ENCODE results near the gene CAMKMT.

The CAMKMT gene

DNA sequence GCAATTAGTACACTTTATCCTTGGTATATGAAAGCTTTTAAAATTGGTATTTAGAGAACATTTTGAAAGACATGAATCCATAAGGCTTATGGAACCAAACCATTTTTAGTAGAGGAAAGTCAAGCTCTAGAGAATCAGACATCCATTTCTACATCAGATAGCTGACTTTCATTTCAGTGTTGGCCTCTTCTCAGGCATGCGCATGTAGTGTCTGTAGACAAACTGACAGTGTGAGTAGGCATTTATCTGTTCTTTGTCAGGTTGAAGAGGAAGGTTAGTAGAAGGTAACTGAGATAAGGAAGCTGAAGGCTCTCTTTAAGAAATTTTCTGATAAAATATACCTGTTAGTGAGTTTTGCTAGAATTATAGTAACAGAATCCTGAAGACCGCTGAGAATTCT is 357.8 kb downstream of the CAMKMT start:
- no peaks in the 10 kb centered on the region for H3K36me3 Mint-ChIP-seq (ENCODE audit: insufficient read depth)
- no peak overlapping the region for H3K27ac Mint-ChIP-seq (ENCODE audit: low read depth)
- no peaks in the 10 kb centered on the region for H3K27me3 Mint-ChIP-seq
- no peak overlapping the region for H3K4me3 Mint-ChIP-seq
- no peaks in the 10 kb centered on the region for H3K9me3 Mint-ChIP-seq
- no peaks in the 10 kb centered on the region for H3K4me1 Mint-ChIP-seq
- ATAC-seq (replicated peaks; ENCODE audit: extremely low read depth, poor library complexity, severe bottlenecking) (no peak), DNase-seq (ENCODE audit: low spot score in 2 of 2) (no peak)

DNA sequence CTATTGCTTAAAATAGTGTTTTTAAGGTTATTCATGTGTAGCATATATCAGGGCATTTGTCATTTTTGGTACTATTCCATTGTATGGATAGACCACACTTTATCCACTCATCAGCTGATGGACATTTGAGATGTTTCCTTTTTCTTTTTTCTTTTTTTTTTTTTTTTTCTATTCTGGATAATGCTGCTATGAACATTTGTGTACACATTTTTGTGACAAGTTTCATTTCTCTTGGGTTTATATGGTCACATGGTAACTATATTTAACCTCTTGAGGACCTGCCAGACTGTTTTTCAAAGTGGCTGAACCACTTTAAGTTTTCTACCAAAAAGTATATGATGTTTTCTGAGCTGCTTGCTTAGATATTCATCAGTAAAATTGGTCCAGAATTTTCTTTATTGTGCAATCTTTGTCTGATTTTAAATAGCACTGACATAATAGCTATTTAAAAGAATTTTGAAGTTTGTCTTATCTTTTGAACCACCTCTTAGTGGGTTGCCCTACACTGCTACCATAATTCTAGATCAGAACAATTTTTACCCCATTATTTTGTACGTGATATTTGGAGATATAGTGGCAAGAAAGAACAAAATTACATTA is 360.4 kb downstream of the CAMKMT start:
- Mint-ChIP-seq H3K4me3 (no peak overlapping the region), H3K4me1 (no peaks in the 10 kb centered on the region), H3K9me3 (no peaks in the 10 kb centered on the region), H3K27me3 (no peaks in the 10 kb centered on the region), H3K36me3 (ENCODE audit: insufficient read depth) (no peaks in the 10 kb centered on the region), H3K27ac (ENCODE audit: low read depth) (no peak overlapping the region)
- DNase-seq (ENCODE audit: low spot score in 2 of 2) (no peak), ATAC-seq (replicated peaks; ENCODE audit: extremely low read depth, poor library complexity, severe bottlenecking) (no peak)

- no peak for ATAC-seq (replicated peaks; ENCODE audit: extremely low read depth, poor library complexity, severe bottlenecking)
- Mint-ChIP-seq H3K9me3 (no peaks in the 10 kb centered on the region), H3K4me1 (no peaks in the 10 kb centered on the region), H3K27me3 (no peaks in the 10 kb centered on the region), H3K27ac (ENCODE audit: low read depth) (peak overlapping the region; percentile 30), H3K4me3 (no peak overlapping the region), H3K36me3 (ENCODE audit: insufficient read depth) (no peaks in the 10 kb centered on the region)
- no peak for DNase-seq (ENCODE audit: low spot score in 2 of 2)
Measured at GRCh38 chr2:44723921-44724320, 362.2 kb downstream of the CAMKMT start.

DNA sequence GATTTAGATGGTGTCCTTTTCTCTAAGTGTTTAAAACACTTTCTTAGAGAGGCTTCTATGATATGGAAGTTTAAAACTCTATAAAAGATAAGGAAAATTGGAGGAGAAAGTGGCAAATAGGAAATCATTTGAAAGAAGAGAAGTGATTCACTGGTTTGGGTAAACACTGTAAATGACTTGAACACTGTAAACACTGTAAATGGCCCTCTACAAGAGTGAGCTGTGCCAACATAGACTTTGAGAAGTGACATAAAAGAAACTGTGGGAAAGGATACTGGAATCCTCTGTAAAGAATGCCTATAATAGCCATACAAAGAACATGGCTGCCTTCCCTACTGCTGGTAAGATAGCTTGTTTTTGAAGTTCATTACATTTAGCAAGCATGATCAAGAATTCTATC is 368.8 kb downstream of the CAMKMT start:
- no peaks in the 10 kb centered on the region for H3K9me3 Mint-ChIP-seq
- DNase-seq (ENCODE audit: low spot score in 2 of 2) (no peak), ATAC-seq (replicated peaks; ENCODE audit: extremely low read depth, poor library complexity, severe bottlenecking) (no peak)
- H3K4me1 Mint-ChIP-seq = no peaks in the 10 kb centered on the region
- H3K36me3 Mint-ChIP-seq (ENCODE audit: insufficient read depth) = peaks cover 4% of the 10 kb centered on the region
- no peak overlapping the region for H3K27ac Mint-ChIP-seq (ENCODE audit: low read depth)
- no peaks in the 10 kb centered on the region for H3K27me3 Mint-ChIP-seq
- H3K4me3 Mint-ChIP-seq = no peak overlapping the region

GRCh38 chr2:44731505-44731904 is 369.8 kb downstream of the CAMKMT start:
- no peak for ATAC-seq (replicated peaks; ENCODE audit: extremely low read depth, poor library complexity, severe bottlenecking)
- Mint-ChIP-seq H3K36me3 (ENCODE audit: insufficient read depth) (peaks cover 4% of the 10 kb centered on the region), H3K9me3 (peaks cover 3% of the 10 kb centered on the region), H3K27me3 (no peaks in the 10 kb centered on the region), H3K27ac (ENCODE audit: low read depth) (no peak overlapping the region), H3K4me1 (no peaks in the 10 kb centered on the region), H3K4me3 (no peak overlapping the region)
- no peak for DNase-seq (ENCODE audit: low spot score in 2 of 2)

- no peaks in the 10 kb centered on the region for H3K27me3 Mint-ChIP-seq
- DNase-seq (ENCODE audit: low spot score in 2 of 2) = no peak
- peaks cover 6% of the 10 kb centered on the region for H3K9me3 Mint-ChIP-seq
- no peak for ATAC-seq (replicated peaks; ENCODE audit: extremely low read depth, poor library complexity, severe bottlenecking)
- peaks cover 1% of the 10 kb centered on the region for H3K36me3 Mint-ChIP-seq (ENCODE audit: insufficient read depth)
- no peaks in the 10 kb centered on the region for H3K4me1 Mint-ChIP-seq
- H3K4me3 Mint-ChIP-seq = no peak overlapping the region
- H3K27ac Mint-ChIP-seq (ENCODE audit: low read depth) = no peak overlapping the region
Measured at GRCh38 chr2:44736270-44736942, 374.7 kb downstream of the CAMKMT start.

DNA sequence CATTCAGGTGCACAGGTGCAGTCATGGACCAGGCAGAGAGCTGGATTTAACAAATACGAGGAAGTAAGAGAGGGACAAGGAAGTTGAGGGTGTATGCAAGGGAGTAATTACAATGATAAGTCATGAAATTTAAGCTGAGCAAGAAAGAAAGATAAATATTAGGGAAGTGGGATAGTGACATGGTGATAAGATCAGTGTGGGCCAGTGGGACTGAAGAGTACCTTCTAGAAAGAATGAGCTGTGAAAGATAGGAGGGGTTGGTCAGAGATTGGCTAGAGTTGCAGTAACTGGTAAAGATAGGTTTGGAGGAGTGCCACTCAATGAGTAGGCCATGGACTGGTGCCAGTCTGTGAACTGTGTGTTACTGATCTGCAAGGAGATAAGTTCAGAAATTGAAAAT is 378.9 kb downstream of the CAMKMT start:
- Mint-ChIP-seq H3K4me1 (no peaks in the 10 kb centered on the region), H3K4me3 (no peak overlapping the region), H3K36me3 (ENCODE audit: insufficient read depth) (peaks cover 3% of the 10 kb centered on the region), H3K27me3 (no peaks in the 10 kb centered on the region), H3K27ac (ENCODE audit: low read depth) (no peak overlapping the region), H3K9me3 (peaks cover 6% of the 10 kb centered on the region)
- no peak for DNase-seq (ENCODE audit: low spot score in 2 of 2)
- no peak for ATAC-seq (replicated peaks; ENCODE audit: extremely low read depth, poor library complexity, severe bottlenecking)

DNA sequence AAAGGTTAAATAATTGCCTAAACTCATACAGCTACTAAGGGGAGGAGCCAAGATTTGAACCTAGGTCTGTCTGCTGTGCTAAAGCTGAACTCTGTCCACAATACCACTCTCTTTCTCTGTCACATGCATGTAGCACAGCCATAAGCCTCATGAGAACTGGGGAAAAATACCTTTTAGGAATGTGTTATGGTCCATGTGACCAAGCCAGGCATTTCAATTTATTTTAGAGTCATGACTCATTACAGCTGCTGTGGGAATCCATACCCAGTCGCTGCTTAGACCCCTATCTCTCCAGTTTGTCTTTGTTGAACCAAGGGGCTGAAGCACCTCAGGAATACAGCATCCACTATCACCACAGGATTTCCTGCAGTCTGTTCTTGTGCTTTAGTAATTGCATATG is 379.8 kb downstream of the CAMKMT start:
- no peak overlapping the region for H3K4me3 Mint-ChIP-seq

DNA sequence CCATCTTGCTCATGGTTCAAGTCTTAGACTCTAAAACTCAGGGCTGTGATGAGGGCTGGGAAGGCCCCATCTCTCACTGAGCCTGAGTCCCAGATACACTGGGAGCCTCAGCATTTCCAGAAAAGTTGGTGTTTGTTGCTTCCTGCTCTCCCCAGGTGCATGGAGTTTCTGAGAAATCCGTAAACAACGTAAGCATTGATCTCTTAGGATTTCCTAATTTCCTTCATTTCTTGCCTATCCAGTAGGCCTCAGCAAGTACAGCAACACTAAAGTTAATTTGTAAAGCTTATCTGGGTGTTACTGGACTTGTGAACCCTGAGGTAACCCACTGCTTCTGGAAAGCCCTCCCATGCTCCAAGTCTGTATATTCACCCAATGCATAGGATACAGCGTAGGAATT is 380.3 kb downstream of the CAMKMT start:
- Mint-ChIP-seq H3K9me3 (no peaks in the 10 kb centered on the region), H3K27ac (ENCODE audit: low read depth) (no peak overlapping the region), H3K27me3 (no peaks in the 10 kb centered on the region), H3K4me1 (no peaks in the 10 kb centered on the region), H3K4me3 (no peak overlapping the region), H3K36me3 (ENCODE audit: insufficient read depth) (peaks cover 3% of the 10 kb centered on the region)
- no peak for ATAC-seq (replicated peaks; ENCODE audit: extremely low read depth, poor library complexity, severe bottlenecking)
- DNase-seq (ENCODE audit: low spot score in 2 of 2) = no peak

More for the DNA sequence above, 379.8 kb downstream of the CAMKMT start:
- ATAC-seq (replicated peaks; ENCODE audit: extremely low read depth, poor library complexity, severe bottlenecking) (no peak), DNase-seq (ENCODE audit: low spot score in 2 of 2) (no peak)
- Mint-ChIP-seq H3K27me3 (no peaks in the 10 kb centered on the region), H3K27ac (ENCODE audit: low read depth) (no peak overlapping the region), H3K4me1 (no peaks in the 10 kb centered on the region), H3K36me3 (ENCODE audit: insufficient read depth) (peaks cover 3% of the 10 kb centered on the region), H3K9me3 (peaks cover 3% of the 10 kb centered on the region)

DNA sequence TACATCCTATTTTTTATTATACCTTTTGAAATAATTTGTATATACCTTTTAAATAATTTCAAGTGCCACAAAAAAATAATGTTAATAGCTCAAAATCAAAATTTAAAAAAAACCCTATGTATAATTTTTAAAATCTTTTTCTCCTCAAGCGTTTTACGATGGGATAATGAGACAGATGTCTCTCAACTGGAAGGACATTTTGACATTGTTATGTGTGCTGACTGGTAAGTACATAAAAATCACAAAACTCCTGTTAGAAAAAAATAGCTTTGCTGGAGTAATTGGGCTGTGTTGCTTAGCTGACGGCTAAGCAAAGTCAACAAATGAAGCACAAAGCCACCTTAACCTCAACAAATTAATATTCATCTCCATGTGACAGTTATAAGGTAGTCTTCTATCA is 381.7 kb downstream of the CAMKMT start:
- no peak for ATAC-seq (replicated peaks; ENCODE audit: extremely low read depth, poor library complexity, severe bottlenecking)
- Mint-ChIP-seq H3K36me3 (ENCODE audit: insufficient read depth) (peaks cover 3% of the 10 kb centered on the region), H3K4me1 (no peaks in the 10 kb centered on the region), H3K27ac (ENCODE audit: low read depth) (no peak overlapping the region), H3K4me3 (no peak overlapping the region), H3K9me3 (no peaks in the 10 kb centered on the region), H3K27me3 (no peaks in the 10 kb centered on the region)
- no peak for DNase-seq (ENCODE audit: low spot score in 2 of 2)

DNA sequence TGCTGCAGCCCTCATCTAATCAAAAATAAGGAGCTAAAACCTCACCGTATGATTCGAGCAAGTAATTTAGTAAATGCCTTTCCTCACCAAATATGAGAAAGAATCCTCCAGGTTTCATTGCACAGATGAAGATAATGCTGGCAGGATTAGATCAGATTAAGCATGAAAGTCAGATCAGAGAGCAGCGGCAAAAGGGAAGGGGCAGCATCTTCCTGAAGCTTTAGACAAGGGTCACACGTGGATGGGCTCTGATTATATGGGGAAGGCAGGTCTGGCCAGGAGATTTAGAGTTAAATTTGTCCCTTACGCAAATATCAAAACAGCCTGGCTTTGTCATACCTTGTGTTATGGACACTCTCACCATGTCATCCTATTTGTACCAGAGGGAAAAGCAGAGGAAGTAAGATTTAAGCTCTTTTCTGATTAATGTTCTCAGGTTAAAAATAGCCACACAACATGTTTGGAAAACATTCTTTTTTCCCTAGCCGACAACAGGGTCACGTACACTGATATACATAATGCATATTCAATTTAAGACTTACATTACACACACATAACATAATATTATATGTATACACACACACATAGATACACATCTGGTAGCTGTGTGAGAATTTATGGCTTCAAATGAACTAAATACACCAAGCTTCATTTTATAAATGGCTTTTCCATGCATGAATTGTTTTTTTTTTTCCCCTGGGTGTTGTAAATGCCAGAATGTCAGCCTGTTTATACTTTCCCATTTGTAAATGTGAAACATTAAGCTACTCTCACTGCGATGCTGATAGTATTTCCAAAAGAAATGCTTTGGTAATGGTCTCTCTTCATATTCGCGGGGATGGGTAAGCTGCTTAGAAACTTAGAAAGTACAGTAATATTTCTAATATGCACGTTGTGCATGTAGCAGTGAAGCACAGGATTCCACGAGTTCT is 383.5 kb downstream of the CAMKMT start:
- Mint-ChIP-seq H3K4me3 (no peak overlapping the region), H3K9me3 (no peaks in the 10 kb centered on the region), H3K27ac (ENCODE audit: low read depth) (no peak overlapping the region), H3K4me1 (no peaks in the 10 kb centered on the region), H3K27me3 (no peaks in the 10 kb centered on the region), H3K36me3 (ENCODE audit: insufficient read depth) (peaks cover 5% of the 10 kb centered on the region)
- ATAC-seq (replicated peaks; ENCODE audit: extremely low read depth, poor library complexity, severe bottlenecking) (no peak), DNase-seq (ENCODE audit: low spot score in 2 of 2) (no peak)

DNA sequence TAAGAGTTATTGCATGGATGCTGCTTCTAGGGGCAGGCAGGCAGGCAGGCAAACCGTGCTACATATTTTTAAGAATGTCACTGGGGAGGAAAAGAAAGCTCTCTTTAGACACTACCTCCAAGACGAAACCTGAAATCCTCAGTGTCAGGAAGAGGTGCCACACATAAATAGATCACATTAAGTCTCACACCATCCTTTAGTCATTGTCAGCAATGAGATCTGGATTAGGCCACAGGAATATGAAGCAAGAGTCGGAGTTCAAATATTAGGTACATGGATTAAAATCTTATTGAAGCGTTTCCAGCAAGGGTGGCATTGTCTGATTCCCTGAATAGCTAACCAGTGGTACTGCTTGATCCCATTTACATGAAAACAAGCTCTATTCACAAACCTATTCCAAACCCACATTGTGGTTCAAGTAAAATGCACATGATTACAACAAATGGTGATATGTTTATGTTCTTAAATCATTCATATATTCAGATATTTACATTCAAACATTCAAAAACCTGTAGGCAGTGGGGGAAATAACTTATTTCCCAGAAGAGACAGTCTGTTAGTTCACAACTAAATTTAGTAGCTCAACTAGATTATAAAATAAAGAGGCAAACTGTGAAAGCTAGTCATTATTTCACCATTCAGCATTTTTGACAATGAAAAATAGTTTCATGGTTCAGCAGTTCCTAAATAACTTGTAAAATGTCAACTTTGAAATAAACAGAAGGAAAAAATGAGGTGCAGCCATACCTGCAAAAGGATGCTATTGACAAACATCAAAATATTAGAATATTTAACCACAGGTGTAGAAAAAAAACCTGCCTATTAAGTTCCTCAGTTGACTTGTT is 384.4 kb downstream of the CAMKMT start:
- no peak overlapping the region for H3K27ac Mint-ChIP-seq (ENCODE audit: low read depth)
- H3K4me1 Mint-ChIP-seq = no peaks in the 10 kb centered on the region
- H3K9me3 Mint-ChIP-seq = no peaks in the 10 kb centered on the region
- H3K27me3 Mint-ChIP-seq = no peaks in the 10 kb centered on the region
- peaks cover 5% of the 10 kb centered on the region for H3K36me3 Mint-ChIP-seq (ENCODE audit: insufficient read depth)
- no peak for DNase-seq (ENCODE audit: low spot score in 2 of 2)
- no peak overlapping the region for H3K4me3 Mint-ChIP-seq
- ATAC-seq (replicated peaks; ENCODE audit: extremely low read depth, poor library complexity, severe bottlenecking) = no peak

All from central memory CD8-positive, alpha-beta T cell (primary cell).